Neural progenitor cell (in vitro differentiated cells): Measurements from ENCODE around the gene ARHGEF19. TPM values are rescaled to one million over a fixed set of nuclear protein-coding genes. Genes with fewer than 3 reads are reported as not detected.

ENCODE experiments used
- DNase-seq: peaks from one replicate; pipeline ENCODE4 v3.0.0-alpha.2; 2016; ENCODE audit warnings: low spot score
- H2AFZ ChIP-seq: fragments of 200-600 bp; sonication (generic); replicated peaks from 2 replicates; pipeline ENCODE4 v1.6.1; 2016; ENCODE audit warnings: antibody characterized with exemption
- H3F3A ChIP-seq: fragments of 200-600 bp; sonication (generic); 2 replicates; pipeline ENCODE4 v1.6.1; 2016; ENCODE audit warnings: antibody characterized with exemption, low read depth
- H3K27ac ChIP-seq: fragments of 200-600 bp; sonication (generic); 2 replicates; pipeline ENCODE4 v1.5.1; 2016; ENCODE audit warnings: mild to moderate bottlenecking
- H3K27me3 ChIP-seq: fragments of 200-600 bp; sonication (generic); 2 replicates; pipeline ENCODE4 v1.6.1; 2016; ENCODE audit warnings: mild to moderate bottlenecking, moderate library complexity
- H3K36me3 ChIP-seq: fragments of 200-600 bp; sonication (generic); 2 replicates; pipeline ENCODE4 v1.5.1; 2016
- H3K4me1 ChIP-seq: fragments of 200-600 bp; sonication (generic); 2 replicates; pipeline ENCODE4 v1.6.1; 2016; ENCODE audit warnings: mixed run types
- H3K4me2 ChIP-seq: fragments of 200-600 bp; sonication (generic); 2 replicates; pipeline ENCODE4 v1.6.1; 2016
- H3K4me3 ChIP-seq: fragments of 200-600 bp; sonication (generic); 2 replicates; pipeline ENCODE4 v1.5.1; 2016
- H3K79me2 ChIP-seq: fragments of 200-600 bp; sonication (generic); 2 replicates; pipeline ENCODE4 v1.6.1; 2016; ENCODE audit warnings: low read depth
- H3K9ac ChIP-seq: fragments of 200-600 bp; sonication (generic); 2 replicates; pipeline ENCODE4 v1.6.1; 2016
- H3K9me3 ChIP-seq: fragments of 200-600 bp; sonication (generic); 2 replicates; pipeline ENCODE4 v1.5.1; 2016; ENCODE audit warnings: low read depth
- H4K20me1 ChIP-seq: fragments of 200-600 bp; sonication (generic); 2 replicates; pipeline ENCODE4 v1.6.1; 2016; ENCODE audit warnings: low read depth
- H3K27ac Mint-ChIP-seq: 3 replicates; pipeline ENCODE4 v1.8.0; 2021; ENCODE audit warnings: mixed read lengths
- H3K27me3 Mint-ChIP-seq: 2 replicates; pipeline ENCODE4 v1.8.0; 2022; ENCODE audit warnings: low read depth, mild to moderate bottlenecking, inconsistent platforms, moderate library complexity, mixed read lengths; ENCODE audit not compliant: insufficient read depth
- H3K36me3 Mint-ChIP-seq: 3 replicates; pipeline ENCODE4 v1.8.0; 2021; ENCODE audit warnings: mixed read lengths
- H3K4me1 Mint-ChIP-seq: 3 replicates; pipeline ENCODE4 v1.8.0; 2021; ENCODE audit warnings: mixed read lengths
- H3K4me3 Mint-ChIP-seq: 3 replicates; pipeline ENCODE4 v1.8.0; 2021; ENCODE audit warnings: mild to moderate bottlenecking, moderate library complexity, mixed read lengths
- H3K9me3 Mint-ChIP-seq: 3 replicates; pipeline ENCODE4 v1.8.0; 2020; ENCODE audit warnings: mixed read lengths
- EZH2 ChIP-seq: fragments of 200-600 bp; sonication (generic); IDR thresholded peaks from 2 replicates; pipeline ENCODE4 v1.6.1; 2017; ENCODE audit warnings: antibody characterized with exemption, mild to moderate bottlenecking, moderate library complexity
- EZH2phosphoT487 ChIP-seq: fragments of 200-600 bp; sonication (generic); IDR thresholded peaks from 2 replicates; pipeline ENCODE4 v1.6.1; 2017; ENCODE audit warnings: antibody characterized with exemption
- total RNA-seq: library from RNA; depleted of rRNA; stranded (reverse); fragments of >200 nt; gene quantifications from 2 replicates; pipeline ENCODE4 v1.2.3, GENCODE V29; 2015; ENCODE audit warnings: low replicate concordance
- TF ChIP-seq, protein P1 (sequence below): fragments of 200-600 bp; sonication (generic); IDR thresholded peaks from 2 replicates; pipeline ENCODE4 v1.5.1; 2017; ENCODE audit warnings: antibody characterized with exemption, mild to moderate bottlenecking

ARHGEF19 gene
- total RNA-seq, 1 donor from 2014 or later, result 10.9 TPM

DNA sequence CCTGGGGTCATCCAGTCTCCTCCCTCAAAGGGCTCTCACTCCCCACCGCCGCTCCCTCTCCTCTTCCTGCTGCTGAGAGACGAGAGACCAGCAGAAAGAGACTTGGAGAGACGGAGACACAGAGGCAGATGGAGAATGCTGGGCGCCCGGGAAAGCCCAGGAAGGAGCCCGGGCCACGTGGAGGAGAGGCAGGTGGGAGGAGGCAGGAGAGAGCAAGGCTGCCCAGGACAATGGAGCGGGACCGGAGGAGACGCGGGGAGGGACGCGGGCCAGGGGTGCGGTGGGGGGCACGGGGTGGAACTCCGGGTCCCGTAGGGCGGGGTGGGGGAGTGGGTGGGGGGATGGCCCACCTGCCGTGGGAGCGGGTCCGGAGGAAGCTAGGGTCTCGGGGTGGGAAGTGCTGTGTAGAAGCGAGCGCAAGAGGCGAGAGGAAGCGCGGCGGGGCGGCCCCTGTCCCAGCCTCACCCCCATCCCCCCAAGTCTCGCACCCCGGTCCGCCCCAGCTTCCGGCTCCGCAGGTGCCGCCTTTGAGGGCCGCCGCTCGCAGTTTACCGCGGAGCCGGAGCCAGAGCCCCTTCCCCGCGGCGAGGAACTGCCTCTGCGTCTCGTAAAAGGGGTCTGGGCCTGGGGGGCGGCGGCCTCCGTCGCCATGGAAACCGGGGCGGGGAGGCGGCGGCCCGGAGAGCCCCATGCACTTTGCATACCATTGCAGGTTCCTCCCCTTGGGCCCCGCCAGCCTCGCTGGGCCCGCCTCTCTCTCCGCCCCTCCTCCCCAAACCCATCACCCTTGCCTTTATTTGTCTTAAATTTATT lies 44.9 kb downstream of the ARHGEF19 start:
- Mint-ChIP-seq H3K27ac (peak overlapping the region; percentile 72), H3K4me1 (peaks cover 60% of the 10 kb centered on the region), H3K4me3 (peak overlapping the region; percentile 84), H3K36me3 (no peaks in the 10 kb centered on the region), H3K9me3 (no peaks in the 10 kb centered on the region), H3K27me3 (peaks cover 16% of the 10 kb centered on the region)
- Histone ChIP-seq H3K9ac (no peak overlapping the region), H3K4me3 (peak overlapping the region; percentile 60), H3K4me1 (peaks cover 28% of the 10 kb centered on the region), H3K27me3 (no peaks in the 10 kb centered on the region), H3F3A (peaks cover 18% of the 10 kb centered on the region), H3K36me3 (no peaks in the 10 kb centered on the region), H2AFZ (no peak overlapping the region), H3K9me3 (no peaks in the 10 kb centered on the region), H3K27ac (peak overlapping the region; percentile 10), H4K20me1 (no peaks in the 10 kb centered on the region), H3K4me2 (peak overlapping the region; percentile 92), H3K79me2 (no peaks in the 10 kb centered on the region)
- DNase-seq, result peak; percentile 94
- TF ChIP-seq EZH2phosphoT487 (no peak), EZH2 (no peak)
- TF ChIP-seq, protein P1, sequence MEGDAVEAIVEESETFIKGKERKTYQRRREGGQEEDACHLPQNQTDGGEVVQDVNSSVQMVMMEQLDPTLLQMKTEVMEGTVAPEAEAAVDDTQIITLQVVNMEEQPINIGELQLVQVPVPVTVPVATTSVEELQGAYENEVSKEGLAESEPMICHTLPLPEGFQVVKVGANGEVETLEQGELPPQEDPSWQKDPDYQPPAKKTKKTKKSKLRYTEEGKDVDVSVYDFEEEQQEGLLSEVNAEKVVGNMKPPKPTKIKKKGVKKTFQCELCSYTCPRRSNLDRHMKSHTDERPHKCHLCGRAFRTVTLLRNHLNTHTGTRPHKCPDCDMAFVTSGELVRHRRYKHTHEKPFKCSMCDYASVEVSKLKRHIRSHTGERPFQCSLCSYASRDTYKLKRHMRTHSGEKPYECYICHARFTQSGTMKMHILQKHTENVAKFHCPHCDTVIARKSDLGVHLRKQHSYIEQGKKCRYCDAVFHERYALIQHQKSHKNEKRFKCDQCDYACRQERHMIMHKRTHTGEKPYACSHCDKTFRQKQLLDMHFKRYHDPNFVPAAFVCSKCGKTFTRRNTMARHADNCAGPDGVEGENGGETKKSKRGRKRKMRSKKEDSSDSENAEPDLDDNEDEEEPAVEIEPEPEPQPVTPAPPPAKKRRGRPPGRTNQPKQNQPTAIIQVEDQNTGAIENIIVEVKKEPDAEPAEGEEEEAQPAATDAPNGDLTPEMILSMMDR, result no peak

DNA sequence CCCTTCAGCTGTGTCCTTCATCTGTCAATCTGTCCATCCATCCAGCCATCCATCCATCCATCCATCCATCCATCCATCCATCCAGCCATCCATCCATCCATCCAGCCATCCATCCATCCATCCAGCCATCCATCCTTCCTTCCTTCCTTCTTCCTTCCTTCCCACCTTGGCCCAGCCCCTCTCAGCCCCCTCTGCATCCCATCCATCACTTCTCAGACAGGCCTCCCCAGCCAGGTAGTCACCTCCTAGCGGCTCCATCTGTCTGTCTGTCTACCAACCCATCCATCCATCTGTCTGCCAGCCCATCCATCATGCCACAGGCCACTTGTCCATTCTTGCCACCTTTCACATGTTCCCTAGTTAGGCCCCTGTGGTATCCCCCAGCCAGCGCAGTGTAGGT lies 46.3 kb downstream of the ARHGEF19 start:
- no peaks in the 10 kb centered on the region for H3K79me2 ChIP-seq
- Mint-ChIP-seq H3K36me3 (no peaks in the 10 kb centered on the region), H3K4me3 (peak overlapping the region; percentile 21), H3K27ac (no peak overlapping the region), H3K9me3 (no peaks in the 10 kb centered on the region), H3K27me3 (peaks cover 24% of the 10 kb centered on the region), H3K4me1 (peaks cover 66% of the 10 kb centered on the region)
- no peak overlapping the region for H3K9ac ChIP-seq
- peaks cover 20% of the 10 kb centered on the region for H3F3A ChIP-seq
- H3K27ac ChIP-seq, result no peak overlapping the region
- no peak overlapping the region for H3K4me3 ChIP-seq
- TF ChIP-seq, protein P1, result no peak
- H3K27me3 ChIP-seq, result peaks cover 11% of the 10 kb centered on the region
- H2AFZ ChIP-seq, result no peak overlapping the region
- H3K9me3 ChIP-seq, result no peaks in the 10 kb centered on the region
- peaks cover 35% of the 10 kb centered on the region for H3K4me1 ChIP-seq
- H4K20me1 ChIP-seq, result no peaks in the 10 kb centered on the region
- DNase-seq, result no peak
- peak overlapping the region; percentile 92 for H3K4me2 ChIP-seq
- H3K36me3 ChIP-seq, result no peaks in the 10 kb centered on the region

DNA sequence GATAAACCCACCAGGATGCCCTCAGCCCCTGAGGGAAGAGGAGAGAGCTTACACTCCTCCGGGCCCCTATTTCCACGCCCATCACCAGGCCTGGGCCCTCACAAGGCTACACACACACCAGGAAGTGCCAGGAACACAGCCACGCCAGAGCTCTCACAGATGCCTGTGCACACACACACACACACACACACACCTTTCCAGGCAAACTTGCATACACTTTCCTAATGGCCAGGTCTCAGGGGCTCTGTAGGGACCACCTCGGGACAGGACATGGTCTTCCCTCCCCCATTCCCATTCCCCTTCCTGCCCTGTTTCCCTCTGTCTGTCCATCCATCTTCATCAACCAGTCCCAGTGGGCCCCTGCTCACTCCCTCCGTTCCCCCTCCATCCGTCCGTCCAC lies 46.9 kb downstream of the ARHGEF19 start:
- H3K9me3 ChIP-seq, result no peaks in the 10 kb centered on the region
- H3K27ac ChIP-seq, result no peak overlapping the region
- no peaks in the 10 kb centered on the region for H4K20me1 ChIP-seq
- Mint-ChIP-seq H3K4me1 (peaks cover 62% of the 10 kb centered on the region), H3K27ac (no peak overlapping the region), H3K27me3 (peaks cover 27% of the 10 kb centered on the region), H3K4me3 (peak overlapping the region; percentile 16), H3K9me3 (no peaks in the 10 kb centered on the region), H3K36me3 (no peaks in the 10 kb centered on the region)
- no peak overlapping the region for H2AFZ ChIP-seq
- no peak for DNase-seq
- TF ChIP-seq EZH2, result no peak
- TF ChIP-seq EZH2phosphoT487, result no peak
- TF ChIP-seq, protein P1, result no peak
- H3K79me2 ChIP-seq, result no peaks in the 10 kb centered on the region
- H3K27me3 ChIP-seq, result peaks cover 11% of the 10 kb centered on the region
- H3K4me2 ChIP-seq, result no peak overlapping the region
- peaks cover 20% of the 10 kb centered on the region for H3F3A ChIP-seq
- H3K9ac ChIP-seq, result no peak overlapping the region
- H3K4me3 ChIP-seq, result no peak overlapping the region
- no peaks in the 10 kb centered on the region for H3K36me3 ChIP-seq
- H3K4me1 ChIP-seq, result peaks cover 35% of the 10 kb centered on the region
